Suprapubic skin (tissue), 4 donors: ENCODE data around the gene GPR146. TPM values are rescaled to one million over a fixed set of nuclear protein-coding genes. Genes with fewer than 3 reads are reported as not detected.

ENCODE experiments used
- DNase-seq, 2 donors: peaks; one replicate each; pipeline ENCODE4 v3.0.0-alpha.2; 2019; ENCODE audit warnings: low spot score in 2 of 2
- H3K27ac ChIP-seq: fragments of 200-600 bp; sonication (generic); one replicate; pipeline ENCODE4 v1.5.1; 2019
- H3K27me3 ChIP-seq: fragments of 200-600 bp; sonication (generic); one replicate; pipeline ENCODE4 v1.5.1; 2019
- H3K36me3 ChIP-seq: fragments of 200-600 bp; sonication (generic); one replicate; pipeline ENCODE4 v1.5.1; 2019
- H3K4me1 ChIP-seq: fragments of 200-600 bp; sonication (generic); one replicate; pipeline ENCODE4 v1.5.1; 2019
- H3K4me3 ChIP-seq: fragments of 200-600 bp; sonication (generic); one replicate; pipeline ENCODE4 v1.5.1; 2019; ENCODE audit warnings: mild to moderate bottlenecking
- H3K9me3 ChIP-seq: fragments of 200-600 bp; sonication (generic); one replicate; pipeline ENCODE4 v1.5.1; 2019
- EP300 ChIP-seq: sonication (generic); formaldehyde crosslinking; IDR thresholded peaks from one replicate; pipeline ENCODE4 v1.6.1; 2017; ENCODE audit warnings: antibody characterized with exemption
- POLR2A ChIP-seq, 2 donors: fragments of 450-650 bp; IDR thresholded peaks; one replicate each; pipeline ENCODE4 v1.6.1; 2017; ENCODE audit warnings: antibody characterized with exemption in 2 of 2, mild to moderate bottlenecking in 2 of 2, moderate library complexity in 2 of 2
- POLR2AphosphoS5 ChIP-seq, 3 donors: sonication (generic); formaldehyde crosslinking; IDR thresholded peaks; one replicate each; pipeline ENCODE4 v1.6.1; 2017; ENCODE audit warnings: antibody characterized with exemption in 3 of 3
- WGBS: methylation state at CpG from one replicate; pipeline ENCODE4 v1.1.5; 2018; 5-methylcytosine and 5-hydroxymethylcytosine counted together
- total RNA-seq, 4 donors: library from RNA; depleted of rRNA; stranded (reverse); fragments of >200 nt; gene quantifications; one replicate each; pipeline ENCODE4 v1.1.0, GENCODE V29; 2016
- TF ChIP-seq, protein P1 (sequence below), 2 donors: fragments of 200-600 bp in 1 of 2; fragments of 450-650 bp in 1 of 2; sonication (generic) in 1 of 2; IDR thresholded peaks; one replicate each; pipeline ENCODE4 v1.5.1; 2016 to 2019; ENCODE audit warnings: antibody characterized with exemption in 2 of 2, mild to moderate bottlenecking in 1 of 2, moderate library complexity in 1 of 2

GPR146 gene
- total RNA-seq = 10 to 100 TPM; 24.1 to 50.8 (median 39.3) TPM

- Histone ChIP-seq H3K36me3 (no peaks in the 10 kb centered on the region), H3K4me3 (peak within 1 kb of the TSS; percentile 75), H3K9me3 (no peaks in the 10 kb centered on the region), H3K4me1 (peaks cover 76% of the 10 kb centered on the region), H3K27me3 (no peaks in the 10 kb centered on the region), H3K27ac (peak within 1 kb of the TSS; percentile 79)
- peak; percentile 98 for DNase-seq
- TF ChIP-seq EP300 (no peak), POLR2A (IDR thresholded peaks at IDR 0.05) (no peak), POLR2AphosphoS5 (IDR thresholded peaks at IDR 0.05) (peak in 1 of 3 donors; percentile 19)
- TF ChIP-seq, protein P1, sequence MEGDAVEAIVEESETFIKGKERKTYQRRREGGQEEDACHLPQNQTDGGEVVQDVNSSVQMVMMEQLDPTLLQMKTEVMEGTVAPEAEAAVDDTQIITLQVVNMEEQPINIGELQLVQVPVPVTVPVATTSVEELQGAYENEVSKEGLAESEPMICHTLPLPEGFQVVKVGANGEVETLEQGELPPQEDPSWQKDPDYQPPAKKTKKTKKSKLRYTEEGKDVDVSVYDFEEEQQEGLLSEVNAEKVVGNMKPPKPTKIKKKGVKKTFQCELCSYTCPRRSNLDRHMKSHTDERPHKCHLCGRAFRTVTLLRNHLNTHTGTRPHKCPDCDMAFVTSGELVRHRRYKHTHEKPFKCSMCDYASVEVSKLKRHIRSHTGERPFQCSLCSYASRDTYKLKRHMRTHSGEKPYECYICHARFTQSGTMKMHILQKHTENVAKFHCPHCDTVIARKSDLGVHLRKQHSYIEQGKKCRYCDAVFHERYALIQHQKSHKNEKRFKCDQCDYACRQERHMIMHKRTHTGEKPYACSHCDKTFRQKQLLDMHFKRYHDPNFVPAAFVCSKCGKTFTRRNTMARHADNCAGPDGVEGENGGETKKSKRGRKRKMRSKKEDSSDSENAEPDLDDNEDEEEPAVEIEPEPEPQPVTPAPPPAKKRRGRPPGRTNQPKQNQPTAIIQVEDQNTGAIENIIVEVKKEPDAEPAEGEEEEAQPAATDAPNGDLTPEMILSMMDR (IDR thresholded peaks at IDR 0.05) = peak; percentile 10 to 56
- WGBS = 1% methylated on average over 18 of the region's 74 CpGs
These were observed at the start of gene GPR146 for GRCh38 chr7:1044189-1045068. GPR146 (plus strand) TSS chr7:1044546; CDS start chr7:1057516, 12,970 bp downstream.

DNA sequence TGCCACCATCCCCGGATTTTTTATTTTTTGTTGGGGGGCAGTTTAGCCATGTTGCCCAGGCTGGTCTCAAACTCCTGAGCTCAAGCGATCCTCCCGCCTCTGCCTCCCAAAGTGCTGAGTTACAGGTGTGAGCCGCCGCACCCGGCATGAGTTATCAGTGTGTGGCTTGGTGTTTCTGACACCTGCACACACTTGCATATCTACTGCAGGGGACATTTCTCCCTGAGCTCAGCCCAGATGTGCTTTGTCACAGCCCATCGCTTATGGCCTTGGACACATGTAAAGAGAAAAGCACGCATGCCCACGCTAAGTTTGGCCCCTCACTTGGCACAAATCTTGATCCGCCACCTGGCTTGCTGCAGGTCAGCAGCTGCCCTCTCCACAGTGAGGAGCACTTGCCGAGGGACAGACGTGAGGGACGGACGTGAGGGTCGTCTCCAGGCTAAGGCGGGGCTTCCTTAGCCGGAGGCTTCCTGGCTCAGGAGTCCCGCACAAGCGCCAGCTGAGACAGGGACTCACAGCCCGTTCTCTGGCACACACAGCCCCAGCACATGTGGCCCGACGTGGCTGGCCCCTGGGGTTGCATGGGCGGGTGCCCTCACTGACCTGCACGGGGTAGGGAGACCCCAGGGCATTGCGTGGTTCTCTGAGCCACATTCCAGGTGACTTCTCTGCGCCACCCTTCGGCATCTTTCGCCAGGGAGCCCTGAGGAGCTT is 49.6 kb upstream of the GPR146 start:
- WGBS = 92% methylated on average over 7 of the region's 28 CpGs
- H3K27me3 ChIP-seq = peaks cover 26% of the 10 kb centered on the region

GRCh38 chr7:995571-995970 is 48.8 kb upstream of the GPR146 start:
- 100% methylated on average over 1 of the region's 14 CpGs for WGBS
- Histone ChIP-seq H3K36me3 (peaks cover 29% of the 10 kb centered on the region), H3K4me3 (no peak overlapping the region), H3K27me3 (peaks cover 22% of the 10 kb centered on the region), H3K27ac (no peak overlapping the region), H3K9me3 (no peaks in the 10 kb centered on the region), H3K4me1 (peaks cover 29% of the 10 kb centered on the region)
- no peak for DNase-seq
- TF ChIP-seq POLR2A (IDR thresholded peaks at IDR 0.05) (no peak), EP300 (no peak), POLR2AphosphoS5 (IDR thresholded peaks at IDR 0.05) (no peak)
- TF ChIP-seq, protein P1 (IDR thresholded peaks at IDR 0.05) = no peak

More for the DNA sequence above, 49.6 kb upstream of the GPR146 start:
- no peak for TF ChIP-seq POLR2AphosphoS5 (IDR thresholded peaks at IDR 0.05)
- TF ChIP-seq, protein P1 (IDR thresholded peaks at IDR 0.05) = no peak
- no peak for TF ChIP-seq POLR2A (IDR thresholded peaks at IDR 0.05)
- no peak for TF ChIP-seq EP300
- peaks cover 22% of the 10 kb centered on the region for H3K36me3 ChIP-seq
- H3K4me3 ChIP-seq = no peak overlapping the region
- H3K27ac ChIP-seq = no peak overlapping the region
- no peak for DNase-seq
- peaks cover 29% of the 10 kb centered on the region for H3K4me1 ChIP-seq
- no peaks in the 10 kb centered on the region for H3K9me3 ChIP-seq

DNA sequence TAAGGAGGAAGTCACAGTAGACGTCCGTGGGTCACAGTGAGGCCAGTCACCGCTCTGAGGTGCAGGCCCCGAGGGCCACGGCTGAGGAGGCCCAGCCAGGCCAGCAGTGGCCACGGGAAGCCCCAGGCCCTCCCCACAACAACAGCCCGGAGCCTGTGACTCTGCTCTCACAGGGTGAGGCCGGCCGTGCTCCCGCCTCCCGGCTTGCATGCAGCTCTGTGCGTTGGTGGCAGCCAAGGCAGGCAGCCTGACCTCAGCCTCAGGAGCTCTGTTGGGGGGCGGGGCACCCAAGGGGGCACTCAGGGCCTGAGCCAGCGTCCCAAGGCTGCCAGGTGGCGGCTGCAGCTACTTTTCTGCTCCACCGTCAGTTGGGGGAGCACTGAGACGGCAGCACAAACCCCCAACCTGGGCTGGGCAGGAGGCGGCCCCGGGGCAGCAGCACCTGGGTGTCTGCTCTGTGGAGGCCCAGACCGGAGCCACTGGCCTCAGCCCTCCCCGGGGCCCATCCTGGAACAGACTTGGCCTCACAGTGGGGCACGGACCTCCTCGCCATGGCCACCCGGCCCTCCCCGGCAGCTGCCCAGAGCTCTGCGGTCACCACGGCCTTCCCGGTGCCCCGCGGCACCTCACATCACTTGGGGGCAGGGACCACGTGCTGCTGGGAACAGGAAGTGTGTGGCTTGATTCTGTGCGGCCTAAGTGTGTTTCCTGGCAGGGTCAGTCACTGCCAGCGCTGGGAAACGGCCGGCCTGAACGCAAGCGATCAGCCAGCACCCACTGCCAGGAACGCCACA is 48.1 kb upstream of the GPR146 start:
- 76% methylated on average over 10 of the region's 38 CpGs for WGBS
- peak in 1 of 2 donors; percentile 63 for DNase-seq
- H3K27me3 ChIP-seq = peaks cover 15% of the 10 kb centered on the region
- no peaks in the 10 kb centered on the region for H3K9me3 ChIP-seq
- TF ChIP-seq POLR2A (IDR thresholded peaks at IDR 0.05) (no peak), POLR2AphosphoS5 (IDR thresholded peaks at IDR 0.05) (no peak), EP300 (no peak)
- TF ChIP-seq, protein P1 (IDR thresholded peaks at IDR 0.05) = no peak
- peaks cover 30% of the 10 kb centered on the region for H3K36me3 ChIP-seq
- H3K4me1 ChIP-seq = peaks cover 27% of the 10 kb centered on the region
- H3K27ac ChIP-seq = no peak overlapping the region
- no peak overlapping the region for H3K4me3 ChIP-seq
